GM18951 (cell line): ENCODE measurements around the gene TGFBR3.

ENCODE experiments used
- POLR2A ChIP-seq: IDR thresholded peaks from 4 replicates; pipeline ENCODE4 v1.6.1; 2011; ENCODE audit warnings: mild to moderate bottlenecking; ENCODE audit not compliant: insufficient read length, insufficient read depth; ENCODE audit errors: extremely low read depth
- in situ Hi-C: fragments of 300-500 bp; cut with MboI; formaldehyde crosslinking; loops from one replicate; pipeline ENCODE4 v1.12.0; 2022; ENCODE audit warnings: low sequenced_read_pairs, mixed read lengths, inconsistent platforms; ENCODE audit not compliant: unreplicated experiment

TGFBR3 gene

GRCh38 chr1:91778964-91779363, 107.0 kb downstream of the TGFBR3 start:
- in situ Hi-C loops: no loop called here

GRCh38 chr1:91777630-91778300, 108.2 kb downstream of the TGFBR3 start:
- in situ Hi-C loops: no loop called here
- TF ChIP-seq POLR2A: no peak

More at GRCh38 chr1:91778964-91779363, 107.0 kb downstream of the TGFBR3 start:
- TF ChIP-seq POLR2A: no peak

GRCh38 chr1:91777196-91777595, 108.8 kb downstream of the TGFBR3 start:
- in situ Hi-C loops: no loop called here
- TF ChIP-seq POLR2A: no peak

DNA sequence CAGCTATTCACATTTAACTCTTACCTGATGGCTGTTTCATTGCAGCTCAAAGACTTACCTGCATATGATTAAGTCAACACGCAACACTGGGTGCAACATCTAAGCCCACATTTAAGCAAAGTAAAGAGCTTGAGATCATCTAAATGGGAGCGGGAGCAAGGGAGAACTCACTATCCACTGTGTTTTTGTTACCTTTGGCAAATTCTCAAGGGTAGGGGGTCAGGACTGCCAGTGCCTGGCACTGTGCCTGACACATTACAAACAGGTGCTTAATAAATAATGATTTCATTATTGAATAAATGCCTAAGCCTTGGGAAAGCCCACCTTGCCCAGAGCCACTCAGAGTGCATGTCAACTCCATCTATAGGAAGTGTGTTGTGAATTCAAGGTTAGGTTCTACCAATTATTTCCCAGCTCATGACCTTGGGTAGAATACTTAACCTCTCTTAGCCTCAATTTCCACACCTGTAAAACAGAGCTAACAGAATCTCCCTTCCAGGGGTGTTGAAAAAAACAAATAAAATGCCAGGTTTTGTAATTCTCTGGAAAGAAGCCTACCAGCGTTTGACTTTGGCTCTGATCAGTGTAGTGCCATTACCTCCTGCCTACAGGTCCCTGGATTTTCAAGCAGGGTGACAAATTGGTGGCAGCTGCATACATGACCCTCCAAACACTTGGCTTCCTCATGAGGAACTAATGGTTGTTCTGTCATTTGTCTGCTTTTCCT, 109.7 kb downstream of the TGFBR3 start:
- in situ Hi-C loops: no loop called here

DNA sequence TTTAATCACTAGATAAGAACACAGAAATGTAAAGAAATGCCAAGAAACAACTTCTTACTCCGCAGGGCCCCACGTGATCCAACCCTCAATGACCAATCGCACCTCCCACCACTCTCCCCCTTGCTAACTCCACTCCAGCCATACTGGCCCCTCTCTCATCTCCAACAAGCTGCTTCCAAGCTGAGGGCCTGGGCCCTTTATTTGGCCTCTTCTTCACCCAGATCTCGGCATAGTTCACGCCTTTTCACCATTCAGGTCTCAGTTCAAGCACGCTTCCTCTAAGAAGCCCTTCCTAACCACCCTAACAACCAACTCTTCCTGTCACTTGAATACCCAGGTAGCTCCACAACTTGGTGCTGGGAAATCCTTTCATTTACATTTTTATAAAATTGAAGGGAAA, 110.7 kb downstream of the TGFBR3 start:
- in situ Hi-C loops: no loop called here

More for the DNA sequence above, 109.7 kb downstream of the TGFBR3 start:
- no peak for TF ChIP-seq POLR2A

DNA sequence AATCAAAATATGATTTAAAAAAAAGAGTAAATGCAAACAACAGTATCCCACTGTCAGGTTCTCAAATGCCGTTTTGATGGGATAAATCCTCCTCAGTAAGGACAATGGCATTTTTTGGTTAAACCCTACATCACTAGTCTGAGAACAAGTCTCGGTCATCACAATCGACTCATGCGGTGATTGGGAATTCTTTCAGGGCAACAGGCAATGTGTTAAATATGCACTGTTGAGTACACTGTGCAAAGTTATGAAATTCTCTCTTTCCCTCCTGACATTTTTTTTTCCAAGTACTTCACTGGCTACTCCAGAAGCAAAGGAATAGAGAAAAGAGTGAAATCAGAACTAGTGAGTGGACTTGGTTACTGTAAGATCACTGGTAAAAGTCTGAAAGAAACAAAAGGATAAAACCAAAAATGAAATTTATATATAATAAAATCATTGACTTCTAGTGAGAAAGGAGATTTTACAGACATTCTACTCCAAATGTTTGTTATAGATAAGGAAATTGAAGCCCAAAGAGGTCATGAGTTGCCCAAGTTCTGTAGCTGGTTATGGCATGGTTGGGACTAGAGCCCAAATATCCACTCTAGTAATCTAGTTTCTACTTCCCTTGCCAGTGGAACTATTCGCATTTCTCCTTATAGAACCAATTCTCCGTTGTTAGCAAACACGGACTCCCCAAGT, 111.3 kb downstream of the TGFBR3 start:
- no peak for TF ChIP-seq POLR2A
- in situ Hi-C loops: no loop called here

More for the DNA sequence above, 110.7 kb downstream of the TGFBR3 start:
- TF ChIP-seq POLR2A: no peak

- in situ Hi-C loops: no loop called here
- TF ChIP-seq POLR2A: no peak
These were observed 114.2 kb downstream of the TGFBR3 start for GRCh38 chr1:91771717-91772116.

GRCh38 chr1:91770667-91771268, 115.2 kb downstream of the TGFBR3 start:
- no peak for TF ChIP-seq POLR2A
- in situ Hi-C loops: no loop called here

- in situ Hi-C loops: no loop called here
- TF ChIP-seq POLR2A: no peak
These were observed 116.2 kb downstream of the TGFBR3 start for GRCh38 chr1:91769742-91770141.

DNA sequence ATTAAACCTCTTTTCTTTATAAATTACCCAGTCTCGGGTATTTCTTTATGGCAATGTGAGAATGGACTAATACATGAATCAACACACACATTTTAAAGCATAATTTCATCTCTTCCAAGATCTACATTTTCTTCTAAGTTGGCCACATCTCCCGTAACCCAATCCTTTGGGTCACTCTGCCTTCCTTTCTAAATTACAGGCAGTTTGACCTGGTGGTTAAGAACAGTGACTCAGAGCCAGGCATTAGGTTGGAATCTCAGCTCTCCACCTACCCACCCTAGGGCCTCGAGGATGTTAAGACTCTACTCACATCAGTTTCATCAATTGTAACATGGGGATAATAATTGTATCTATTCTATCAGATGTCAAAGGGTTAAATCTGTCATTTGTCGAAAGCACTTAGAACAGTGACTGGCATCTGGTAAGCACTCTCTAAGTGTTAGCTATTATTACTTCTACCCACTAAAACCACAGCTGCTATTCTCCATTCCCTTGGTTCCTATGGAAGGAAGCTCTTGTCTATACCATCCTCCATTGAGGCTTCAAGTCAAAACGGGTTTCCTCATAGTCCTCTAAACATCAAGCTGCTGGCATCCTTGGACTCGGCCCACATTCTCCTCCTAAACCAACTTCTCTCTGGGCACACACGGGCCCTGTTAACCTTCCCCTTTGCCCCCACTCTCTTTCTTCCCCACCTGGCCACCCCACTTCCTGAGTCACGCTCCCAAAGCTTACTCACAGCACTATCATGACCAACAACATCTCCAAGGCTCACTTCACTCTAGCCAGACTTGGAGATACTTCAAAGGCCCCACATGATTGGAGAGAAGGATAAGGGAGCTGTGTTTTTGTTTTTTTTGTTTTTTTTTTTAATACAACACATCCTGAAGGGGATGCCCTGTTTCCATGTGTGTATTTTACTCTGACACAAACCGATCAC, 116.9 kb downstream of the TGFBR3 start:
- no peak for TF ChIP-seq POLR2A

GRCh38 chr1:91768120-91768519, 117.8 kb downstream of the TGFBR3 start:
- no peak for TF ChIP-seq POLR2A
- in situ Hi-C loops: no loop called here

More for the DNA sequence above, 116.9 kb downstream of the TGFBR3 start:
- in situ Hi-C loops: no loop called here

DNA sequence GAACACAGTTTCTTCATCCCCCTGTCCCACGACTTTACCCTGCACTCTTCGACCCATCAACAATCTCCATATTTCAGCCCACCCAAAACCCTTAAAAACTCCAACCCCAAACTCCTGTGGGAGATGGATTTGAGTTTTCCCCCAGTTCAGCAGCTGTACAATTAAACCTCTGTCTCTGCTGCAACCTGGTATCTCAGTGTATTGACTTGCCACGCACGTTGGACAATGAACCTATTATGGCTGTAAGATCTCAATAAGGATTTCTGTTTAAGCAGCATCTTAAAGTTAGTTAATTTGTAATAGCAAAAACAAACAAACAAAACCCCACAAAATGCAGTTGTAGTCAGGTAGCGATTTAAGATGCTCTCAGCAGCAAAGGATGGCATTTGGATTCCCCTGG, 119.1 kb downstream of the TGFBR3 start:
- TF ChIP-seq POLR2A: no peak
- in situ Hi-C loops: no loop called here
